Right lung (tissue), 5 donors: ENCODE data around the gene KCND2. TPM values are rescaled to one million over a fixed set of nuclear protein-coding genes. Genes with fewer than 3 reads are reported as not detected.

ENCODE experiments used
- DNase-seq, 2 donors: peaks; one replicate each; pipeline ENCODE4 v3.0.0-alpha.2; 2013
- polyA plus RNA-seq, 5 donors: library from polyadenylated mRNA; unstranded; fragments of 120-200 nt; gene quantifications; one replicate each; pipeline versions ENCODE4 v1.2.1 to v1.2.3, GENCODE V29; 2013; ENCODE audit warnings: inconsistent platforms in 1 of 5, low replicate concordance in 1 of 5; ENCODE audit not compliant: insufficient read length in 5 of 5, insufficient read depth in 1 of 5

Gene KCND2
- polyA plus RNA-seq, 5 donors: 0.38 to 1.3 (median 0.65) TPM

DNA sequence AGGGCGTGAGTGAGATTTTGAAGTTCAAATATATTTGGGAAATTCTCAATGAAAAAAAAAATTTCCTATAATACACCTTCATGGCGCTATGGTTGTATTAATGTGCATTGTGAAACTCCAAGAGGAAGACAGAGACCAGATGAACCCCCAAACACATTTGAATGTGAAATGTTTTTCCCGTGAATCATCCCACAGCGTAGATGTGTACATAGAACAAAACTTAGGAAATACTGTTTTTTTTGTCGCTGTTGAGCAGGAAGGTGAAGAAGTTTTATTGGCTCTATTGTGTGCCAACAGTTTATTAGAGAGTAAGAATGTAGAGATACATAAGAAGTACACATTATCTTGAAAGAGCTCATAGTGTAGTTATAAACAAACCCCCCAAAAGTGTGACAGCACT is 134.0 kb downstream of the KCND2 start:
- DNase-seq: no peak

DNA sequence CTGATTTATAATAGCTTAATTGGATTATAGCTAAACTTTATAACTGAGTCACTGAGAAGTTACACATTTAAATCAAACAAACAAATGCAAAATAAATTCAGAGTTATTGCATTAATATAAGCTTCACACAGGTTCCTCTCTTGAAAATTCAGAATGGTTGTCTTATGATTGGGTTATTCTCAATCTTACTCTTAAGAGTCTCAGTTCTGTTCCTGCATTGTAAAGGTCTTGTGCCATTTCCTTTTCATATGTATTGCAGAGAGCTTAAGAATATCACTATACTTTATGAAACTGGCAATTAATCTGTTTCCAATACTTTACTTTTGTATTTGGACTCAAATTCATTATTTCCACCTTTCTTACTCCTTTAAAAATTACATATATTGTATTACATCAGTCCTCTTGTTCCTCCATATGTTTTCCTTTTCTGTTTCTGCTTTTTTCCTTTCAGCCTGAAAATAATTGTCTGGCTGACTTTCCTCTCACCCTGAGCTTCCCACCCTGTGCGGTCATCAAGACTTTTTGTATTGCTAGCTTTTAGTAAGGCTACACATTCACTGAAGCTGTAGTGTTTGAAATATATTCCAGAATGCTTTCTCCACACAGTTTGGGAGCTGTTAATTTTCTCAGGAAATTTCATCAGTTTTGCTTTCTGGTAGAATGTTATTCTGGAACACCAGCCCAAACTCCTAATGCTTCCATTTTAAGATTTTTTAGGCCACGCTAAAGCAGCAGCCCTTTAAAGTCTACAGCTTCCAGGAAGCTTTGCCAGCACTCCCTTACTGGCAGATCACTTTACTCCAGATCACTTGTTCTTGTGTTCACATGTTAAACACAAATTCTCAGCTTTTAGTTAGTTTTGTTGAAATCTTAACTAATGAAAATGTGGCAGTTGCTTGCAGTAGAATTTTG is 139.4 kb downstream of the KCND2 start:
- no peak for DNase-seq

DNA sequence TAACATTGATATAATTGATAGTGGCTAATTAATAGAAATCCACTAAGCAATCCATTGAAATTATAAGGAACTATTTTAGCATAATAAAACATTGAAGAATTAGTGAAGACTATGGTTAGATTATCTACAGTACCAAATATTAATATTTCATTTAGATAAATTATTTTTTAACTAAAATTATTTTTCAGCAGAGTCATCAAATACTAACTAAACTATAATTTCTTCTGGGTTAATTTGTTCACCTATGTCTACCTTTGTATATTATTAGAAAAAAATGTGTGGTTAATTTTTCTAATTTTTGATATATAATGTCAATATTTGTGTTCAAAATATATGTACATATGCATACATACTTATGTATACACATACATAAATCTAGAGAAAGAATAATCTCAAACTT is 140.2 kb downstream of the KCND2 start:
- DNase-seq: no peak

DNA sequence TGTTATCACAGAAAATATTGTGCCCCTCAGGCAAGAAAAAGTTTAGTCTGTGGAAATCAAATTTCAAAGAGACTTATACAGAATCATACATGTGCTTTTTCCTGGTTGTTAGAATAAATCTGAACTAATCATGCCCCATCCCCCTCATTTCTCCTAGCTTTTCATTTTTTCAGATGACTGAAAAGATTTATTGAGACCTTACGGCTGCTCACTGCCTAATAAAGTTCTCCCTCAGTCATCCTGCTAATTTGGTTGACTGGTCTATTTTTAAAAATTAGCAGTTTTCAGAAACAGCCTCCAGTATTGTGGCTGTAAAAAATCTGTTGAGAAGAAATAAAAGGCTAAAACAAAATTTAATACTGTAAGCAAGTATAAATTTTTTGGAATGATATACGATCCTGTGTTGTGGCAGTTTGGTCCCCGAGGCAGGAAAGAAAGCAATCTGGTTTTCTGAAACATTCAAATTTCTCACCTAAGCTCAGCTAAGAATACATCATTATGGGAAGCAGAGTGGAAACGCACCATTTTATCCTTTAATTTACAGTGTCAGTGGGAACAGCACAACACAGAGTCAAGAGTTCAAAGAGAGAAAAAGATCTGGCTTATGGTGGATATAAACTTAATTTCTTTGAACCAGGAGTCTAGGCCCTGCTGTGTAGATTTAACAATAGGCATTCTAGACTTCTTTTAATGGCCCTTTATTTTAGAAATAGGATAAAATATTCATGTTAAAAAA is 144.4 kb downstream of the KCND2 start:
- no peak for DNase-seq

DNA sequence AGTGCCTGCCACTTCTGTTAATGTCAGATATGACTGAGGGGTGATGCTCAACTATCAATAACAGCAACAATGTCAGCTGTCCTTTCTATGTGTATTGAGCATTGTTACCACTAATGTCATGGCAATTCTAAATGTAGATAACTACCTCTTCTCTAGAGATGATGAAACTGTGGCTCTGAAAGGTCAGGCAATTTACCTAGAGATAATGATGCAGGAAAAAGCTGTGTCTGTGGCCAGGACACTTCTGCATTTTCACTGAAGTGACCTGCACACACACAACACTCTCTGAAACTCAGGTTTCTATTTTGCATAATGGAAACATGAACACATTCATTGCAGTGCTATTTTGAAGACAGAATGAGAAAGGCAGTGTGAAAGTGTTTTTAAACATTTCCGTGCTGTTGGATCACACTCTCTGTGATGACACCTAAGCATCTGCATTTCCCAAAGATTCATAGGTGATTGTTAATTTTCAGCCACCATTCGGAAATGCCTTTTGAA is 148.2 kb downstream of the KCND2 start:
- no peak for DNase-seq

DNA sequence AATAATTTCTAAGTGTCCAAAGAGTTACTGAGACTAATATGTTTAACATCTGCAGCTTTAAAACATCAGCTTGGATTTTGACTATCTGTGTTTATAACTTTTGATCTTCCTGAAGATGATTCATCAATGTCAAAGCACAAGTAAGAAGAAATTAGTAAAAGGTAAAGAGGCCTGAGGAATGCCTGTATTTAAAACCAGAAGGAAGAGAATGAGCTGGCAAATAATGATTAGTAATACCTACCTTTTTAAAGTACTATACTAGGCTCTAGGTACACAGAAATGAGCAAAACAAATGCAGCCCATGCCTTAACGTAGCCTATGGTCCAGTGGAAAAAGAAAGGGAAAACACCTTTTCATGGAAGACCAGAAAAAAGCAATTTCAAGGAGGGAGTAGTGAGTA is 158.0 kb downstream of the KCND2 start:
- DNase-seq: no peak

DNA sequence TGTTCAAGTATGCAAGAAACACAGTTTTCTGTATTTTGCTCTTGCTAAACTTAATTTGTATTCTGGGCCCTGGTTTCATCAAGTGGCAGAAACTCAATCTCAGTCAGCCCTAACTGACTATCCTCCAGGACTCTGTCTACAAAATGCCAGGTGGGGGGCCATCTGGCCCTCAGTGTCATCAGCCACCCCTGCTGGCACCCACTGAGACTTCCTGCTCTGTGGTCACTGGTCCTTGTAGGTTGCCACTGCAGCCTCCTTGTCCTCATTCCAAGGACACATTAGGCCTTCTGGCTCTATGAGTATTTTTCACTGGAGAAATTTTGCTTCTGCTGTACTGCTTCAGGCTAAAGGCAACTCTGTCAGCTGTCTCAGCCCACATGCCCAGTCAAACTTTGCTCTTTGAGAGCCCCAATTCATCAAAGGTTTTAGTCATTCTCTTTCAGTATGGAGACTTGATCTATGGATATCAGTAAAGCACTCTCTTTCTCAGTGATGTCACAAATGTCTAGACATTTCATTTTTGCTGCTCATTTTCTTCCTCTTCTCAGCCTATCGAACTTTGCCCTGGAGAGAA is 163.6 kb downstream of the KCND2 start:
- no peak for DNase-seq

DNA sequence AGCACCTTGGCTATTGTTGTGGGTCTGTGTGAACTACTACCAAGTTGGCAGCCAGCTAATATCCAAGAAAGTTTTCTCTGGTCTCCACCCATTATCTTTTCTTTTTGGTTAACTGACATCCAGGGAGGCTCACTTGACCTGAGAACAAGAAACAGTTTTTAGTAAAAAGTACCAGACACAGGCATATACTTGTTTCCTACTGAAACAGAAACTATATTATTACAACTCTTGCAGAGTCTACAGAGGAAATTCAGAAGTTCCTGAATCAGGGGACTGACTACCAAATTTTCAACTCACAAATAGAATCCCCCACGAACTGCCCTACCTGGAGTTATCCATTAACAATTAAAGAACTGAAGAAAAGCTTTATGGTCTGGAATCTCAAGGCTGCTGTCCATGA is 168.9 kb downstream of the KCND2 start:
- DNase-seq: no peak

DNA sequence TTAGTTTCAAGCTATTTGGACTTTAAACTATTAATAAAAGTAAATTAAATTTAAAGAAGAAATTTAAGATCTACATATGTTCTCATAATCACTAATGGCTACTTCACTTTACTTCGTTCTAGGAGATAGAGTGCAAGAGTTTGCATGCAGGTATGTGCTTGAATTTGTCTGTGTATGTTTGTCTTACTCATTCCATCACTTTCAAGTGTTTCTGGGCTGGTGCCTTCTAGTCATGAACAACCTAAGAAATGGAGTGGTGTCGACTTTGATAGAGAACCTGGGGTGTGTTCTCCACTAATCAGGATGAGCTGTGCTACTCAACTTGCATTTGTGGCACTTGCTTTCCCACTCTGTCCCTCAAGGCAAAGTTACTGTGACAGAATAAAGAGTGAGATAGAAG is 169.9 kb downstream of the KCND2 start:
- DNase-seq: no peak

DNA sequence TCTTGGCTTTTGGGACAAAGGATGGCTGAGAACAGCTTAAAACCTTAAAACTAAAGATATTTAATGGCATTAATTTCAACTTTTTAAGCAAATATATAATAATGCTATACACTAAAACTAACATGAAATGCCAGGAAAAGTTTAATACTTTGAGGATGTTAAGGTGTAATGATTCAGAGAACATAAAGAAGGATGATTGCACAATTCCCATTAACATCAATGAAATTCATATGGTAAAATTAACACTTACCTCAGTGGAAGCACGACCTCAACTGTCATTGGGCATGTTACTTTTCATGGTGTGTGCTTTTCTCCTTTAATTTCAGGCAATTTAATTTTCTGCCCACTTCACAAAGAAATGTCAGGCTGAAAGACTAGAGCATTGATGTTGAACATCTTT is 171.7 kb downstream of the KCND2 start:
- no peak for DNase-seq

DNA sequence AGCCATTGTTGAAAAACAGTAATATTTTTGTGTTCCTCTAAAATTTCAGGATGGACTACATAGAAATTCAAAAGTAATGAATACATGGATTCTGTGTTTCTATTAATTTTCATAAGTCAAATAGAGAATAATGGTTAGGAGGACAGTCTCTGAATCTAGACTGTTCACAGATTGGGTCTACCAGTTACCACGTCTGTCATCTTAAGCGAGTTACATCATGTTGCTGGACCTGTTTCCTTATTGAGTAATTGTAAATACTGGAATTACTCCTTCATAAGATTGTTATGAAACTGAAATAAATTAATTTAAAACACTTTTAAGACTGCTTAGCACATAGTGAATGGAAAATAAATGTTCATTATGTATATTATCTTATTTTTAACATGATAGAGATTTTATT is 172.3 kb downstream of the KCND2 start:
- DNase-seq: no peak

DNA sequence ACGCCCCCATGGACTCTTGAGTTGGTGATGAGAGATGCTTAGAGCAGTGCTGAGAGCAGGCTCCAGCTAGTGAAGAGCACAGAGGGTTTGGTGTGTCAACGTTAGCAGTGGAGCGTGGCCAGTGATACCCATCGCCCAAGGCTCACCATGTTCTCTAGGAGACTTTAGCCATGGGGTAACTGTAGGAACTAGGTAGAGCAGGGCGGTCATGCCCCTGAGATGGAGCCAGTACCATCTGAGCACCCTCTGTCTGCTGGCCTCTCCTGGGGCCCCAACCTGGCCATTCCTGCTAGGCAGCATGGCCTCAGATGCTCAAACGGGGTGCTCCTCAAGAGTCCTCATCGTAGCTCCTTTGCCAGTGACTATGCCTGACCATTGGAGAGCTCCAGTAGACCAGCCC is 179.7 kb downstream of the KCND2 start:
- DNase-seq: no peak

DNA sequence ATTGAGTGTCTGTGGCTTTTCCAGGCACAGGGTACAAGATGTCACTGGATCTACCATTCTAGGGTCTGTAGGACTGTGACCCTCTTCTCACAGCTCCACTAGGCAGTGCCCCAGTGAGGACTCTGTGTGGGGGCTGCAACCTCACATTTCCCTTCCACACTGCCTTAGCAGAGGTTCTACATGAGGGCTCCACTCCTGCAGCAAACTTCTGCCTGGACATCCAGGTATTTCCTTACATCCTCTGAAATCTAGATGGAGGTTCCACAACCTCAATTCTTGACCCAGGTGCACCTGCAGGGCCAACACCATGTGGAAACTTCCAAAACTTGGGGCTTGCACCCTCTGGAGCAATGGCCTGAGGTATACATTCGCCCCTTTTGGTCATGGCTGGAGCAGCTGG is 183.7 kb downstream of the KCND2 start:
- no peak for DNase-seq

DNA sequence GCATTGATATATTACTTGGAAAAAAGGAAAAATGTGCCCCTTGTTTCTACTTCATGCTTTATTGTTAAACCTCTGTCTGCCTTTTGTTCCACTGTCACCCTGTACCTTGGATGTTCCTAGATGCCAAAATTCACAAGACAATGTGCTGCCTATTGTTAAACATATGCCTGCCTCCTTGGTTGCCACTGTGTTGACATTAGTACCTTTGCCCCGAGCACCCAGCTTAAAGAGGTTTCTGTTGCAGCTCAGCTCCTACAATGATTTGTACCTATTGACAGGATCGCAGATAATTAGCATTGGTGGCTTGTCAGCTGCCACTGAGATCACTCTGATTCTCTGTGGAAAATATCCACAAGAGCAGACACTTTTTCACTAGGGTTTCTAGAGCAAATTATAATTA is 188.0 kb downstream of the KCND2 start:
- DNase-seq: no peak

DNA sequence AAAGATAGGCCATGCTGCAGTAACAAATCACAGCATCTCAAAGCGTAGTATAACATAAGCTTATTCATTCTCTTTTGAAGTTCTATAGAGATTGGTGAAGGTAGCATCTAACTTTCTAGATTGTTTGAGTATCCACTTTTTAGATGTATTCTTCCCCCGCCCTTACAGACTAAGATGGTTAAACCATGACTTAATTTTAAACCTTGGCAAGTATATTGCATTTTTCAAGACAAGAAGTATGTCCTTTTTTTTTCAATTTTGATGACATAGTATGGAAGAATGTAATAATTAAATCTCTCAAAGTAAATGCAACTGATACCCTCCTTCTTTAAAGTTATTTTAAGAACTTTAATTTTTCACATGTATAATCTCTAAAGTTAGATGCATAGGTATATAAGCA is 190.0 kb downstream of the KCND2 start:
- no peak for DNase-seq

DNA sequence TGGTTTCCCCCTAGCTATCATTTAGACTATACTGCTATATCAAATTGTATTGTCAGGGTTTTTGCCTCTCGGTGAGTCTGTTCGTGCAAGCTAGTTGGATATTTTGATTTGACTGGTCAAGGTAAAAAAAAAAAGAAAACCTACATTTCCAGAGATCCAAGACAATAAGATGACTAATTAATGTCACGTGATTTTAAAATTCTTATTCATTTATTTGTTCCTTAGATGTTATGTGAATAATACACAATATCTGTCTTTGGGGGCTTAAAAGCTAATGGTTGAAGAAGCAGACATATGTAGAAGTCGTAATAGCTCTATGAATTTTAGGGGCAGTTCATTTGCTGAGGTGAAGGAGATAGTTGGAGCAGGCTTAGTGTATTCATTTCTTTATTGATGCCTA is 191.1 kb downstream of the KCND2 start:
- no peak for DNase-seq

DNA sequence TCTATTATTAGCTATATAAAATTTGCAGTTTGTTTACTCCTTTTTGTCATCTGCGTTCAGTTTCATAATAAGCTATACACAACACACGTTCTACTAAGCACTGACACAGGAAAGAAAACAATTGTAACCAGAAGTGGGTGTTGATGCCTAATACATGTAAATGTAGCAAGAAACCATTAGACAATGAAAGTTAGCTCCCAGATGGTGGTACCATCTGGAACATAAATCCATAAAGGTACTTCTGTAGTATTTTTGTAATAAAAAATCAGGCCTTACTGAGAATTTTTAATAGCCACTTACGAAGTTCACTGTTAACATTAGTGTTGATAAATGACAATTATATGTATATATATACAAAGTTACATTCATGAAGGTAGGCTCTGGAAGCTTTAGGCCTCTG is 194.7 kb downstream of the KCND2 start:
- DNase-seq: no peak

DNA sequence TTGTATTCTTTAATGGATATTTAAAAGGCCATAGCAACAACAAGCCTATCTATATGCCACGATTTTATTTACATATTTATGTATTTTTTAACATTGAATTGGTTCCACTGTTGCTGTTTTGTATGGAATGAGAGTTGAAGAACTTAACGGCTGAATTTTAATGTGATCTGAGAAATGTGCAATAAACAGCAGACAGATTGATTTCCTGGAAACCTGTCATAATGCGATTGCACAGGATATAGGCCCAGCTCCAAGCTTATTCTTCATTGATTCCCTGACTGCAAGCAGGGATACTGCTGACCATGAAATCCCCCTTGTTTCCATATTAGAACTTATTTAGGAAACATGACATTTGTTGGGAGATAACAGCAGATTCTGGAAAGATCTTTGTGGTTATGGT is 195.6 kb downstream of the KCND2 start:
- no peak for DNase-seq

DNA sequence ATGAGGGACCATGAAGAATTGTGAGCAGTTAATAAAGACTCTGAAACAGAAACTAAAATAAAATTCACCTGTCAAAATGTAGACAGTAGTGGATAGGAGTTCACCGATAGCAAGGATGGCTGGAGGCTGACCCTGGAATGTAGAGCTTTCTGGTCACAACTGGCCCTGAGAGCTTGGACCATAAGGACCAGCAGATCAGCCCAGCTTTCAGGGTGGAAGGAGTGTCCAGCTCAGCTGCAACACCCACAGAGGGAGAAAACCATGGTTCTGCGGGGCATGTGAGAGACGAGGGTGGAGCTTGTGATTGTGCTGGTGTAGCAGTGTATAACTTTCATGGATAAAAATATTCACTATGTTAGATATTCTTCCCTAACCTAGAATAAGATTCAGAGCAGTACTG is 199.9 kb downstream of the KCND2 start:
- no peak for DNase-seq

DNA sequence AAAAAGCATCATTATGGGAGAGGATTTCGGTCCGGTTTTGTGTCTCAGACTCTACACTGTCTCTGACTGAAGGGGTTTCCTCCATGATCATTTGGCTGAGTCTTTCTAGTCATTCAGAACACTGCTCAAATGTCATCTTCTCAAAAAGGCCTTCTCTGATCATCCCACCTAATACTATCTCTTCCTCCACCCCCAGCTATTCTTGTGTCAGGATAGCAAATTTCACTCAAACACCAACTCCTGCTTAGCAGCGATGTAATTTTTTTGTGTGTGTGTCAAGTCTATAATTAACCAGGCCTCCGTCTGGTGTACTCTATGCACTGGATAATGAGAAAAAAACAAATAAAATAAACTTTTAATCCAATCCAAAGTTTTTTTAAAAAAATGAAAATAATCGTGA is 200.4 kb downstream of the KCND2 start:
- no peak for DNase-seq

DNA sequence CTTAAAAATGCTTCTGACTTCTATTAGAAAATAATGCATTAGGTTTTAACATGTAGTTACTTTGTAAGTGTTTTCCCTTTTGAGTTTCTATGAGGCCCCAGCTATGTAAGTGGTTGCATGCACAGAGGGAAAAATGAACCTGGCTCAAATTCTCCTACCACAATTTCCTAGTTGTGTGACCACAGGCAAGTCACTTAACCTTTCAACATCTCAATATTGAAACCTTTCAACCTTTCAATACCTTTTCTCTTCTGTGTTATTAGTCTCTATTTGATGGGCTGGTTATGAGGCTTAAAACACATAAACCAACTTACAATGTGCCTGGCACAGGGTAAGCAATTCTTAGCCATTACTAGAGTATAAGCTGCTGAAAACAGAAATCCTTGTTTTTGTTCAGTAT is 203.0 kb downstream of the KCND2 start:
- DNase-seq: no peak

DNA sequence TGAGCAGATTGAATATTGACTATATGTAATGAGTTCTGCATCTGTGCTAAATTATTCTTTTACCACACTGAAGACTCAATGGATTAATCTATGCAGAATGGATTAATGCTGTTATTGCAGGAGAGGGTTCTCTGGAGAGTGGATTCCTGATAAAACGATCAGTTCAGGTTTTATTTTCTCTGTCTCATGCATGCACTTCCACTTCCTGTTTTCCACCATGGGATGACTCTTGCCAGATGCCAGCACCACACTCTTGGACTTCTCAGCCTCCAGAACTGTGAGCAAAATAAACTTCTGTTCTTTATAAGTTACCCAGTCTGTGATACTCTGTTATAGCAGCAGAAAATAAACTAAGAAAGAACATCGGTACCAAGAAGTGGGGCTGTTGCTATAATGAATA is 207.5 kb downstream of the KCND2 start:
- no peak for DNase-seq

DNA sequence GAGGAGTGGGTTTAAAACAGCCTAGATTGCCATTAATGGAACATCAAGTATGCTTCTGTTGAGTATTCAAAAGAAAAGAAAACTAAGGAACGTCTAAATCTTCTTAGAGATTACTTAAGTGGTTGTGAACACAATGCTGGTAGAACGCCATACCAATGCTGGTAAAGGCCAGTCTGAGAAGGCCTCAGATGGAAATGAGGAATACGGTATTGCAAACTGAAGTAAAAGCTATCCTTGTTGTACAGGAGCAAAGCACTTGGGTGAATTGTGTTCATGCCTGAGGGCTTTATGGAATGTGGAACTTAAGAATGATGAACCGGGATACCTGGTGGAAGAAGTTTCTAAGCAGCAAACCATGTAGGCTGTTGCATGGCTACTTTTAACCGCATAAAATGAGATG is 208.0 kb downstream of the KCND2 start:
- DNase-seq: no peak
